Measurements from ENCODE around the gene DGKD. TPM values are rescaled to one million over a fixed set of nuclear protein-coding genes. Genes with fewer than 3 reads are reported as not detected.

DGKD gene
- total RNA-seq, 1 experiment from 2014 or later = 41.4 TPM

GRCh38 chr2:233332125-233332524, 22.2 kb upstream of the DGKD start:
- peaks cover 58% of the 10 kb centered on the region for H3K27me3 Mint-ChIP-seq (ENCODE audit: low read depth)
- ATAC-seq (no peak), DNase-seq (ENCODE audit: low spot score) (no peak)
- H3K4me3 Mint-ChIP-seq = no peak overlapping the region
- no peak overlapping the region for H3K27ac Mint-ChIP-seq
- H3K4me1 Mint-ChIP-seq = peaks cover 13% of the 10 kb centered on the region
- H3K36me3 Mint-ChIP-seq = no peaks in the 10 kb centered on the region
- TF ChIP-seq RELA (CRISPR knock-in tag; IDR thresholded peaks at IDR 0.05; ENCODE audit: borderline replicate concordance) (no peak), ZNF219 (CRISPR knock-in tag; IDR thresholded peaks at IDR 0.05; ENCODE audit: borderline replicate concordance) (no peak), GTF2I (CRISPR knock-in tag; conservative IDR thresholded peaks at IDR 0.05) (no peak), ATF2 (CRISPR knock-in tag; IDR thresholded peaks at IDR 0.05; ENCODE audit: borderline replicate concordance, low read depth) (no peak), NFATC4 (CRISPR knock-in tag; IDR thresholded peaks at IDR 0.05) (no peak), TEAD1 (CRISPR knock-in tag; IDR thresholded peaks at IDR 0.05) (no peak), ZNF121 (CRISPR knock-in tag; IDR thresholded peaks at IDR 0.05) (no peak), MAX (CRISPR knock-in tag; IDR thresholded peaks at IDR 0.05) (no peak), ZBTB43 (CRISPR knock-in tag; IDR thresholded peaks at IDR 0.05) (no peak), ATF1 (CRISPR knock-in tag; IDR thresholded peaks at IDR 0.05) (no peak), CREB1 (CRISPR knock-in tag; IDR thresholded peaks at IDR 0.05) (no peak), MYBL2 (CRISPR knock-in tag; IDR thresholded peaks at IDR 0.05) (no peak), SMAD3 (CRISPR knock-in tag; IDR thresholded peaks at IDR 0.05; ENCODE audit: borderline replicate concordance) (no peak), RORB (CRISPR knock-in tag; IDR thresholded peaks at IDR 0.05) (no peak), EMX1 (CRISPR knock-in tag; IDR thresholded peaks at IDR 0.05) (no peak), GABPB1 (CRISPR knock-in tag; IDR thresholded peaks at IDR 0.05) (no peak)
- TF ChIP-seq, protein P1, sequence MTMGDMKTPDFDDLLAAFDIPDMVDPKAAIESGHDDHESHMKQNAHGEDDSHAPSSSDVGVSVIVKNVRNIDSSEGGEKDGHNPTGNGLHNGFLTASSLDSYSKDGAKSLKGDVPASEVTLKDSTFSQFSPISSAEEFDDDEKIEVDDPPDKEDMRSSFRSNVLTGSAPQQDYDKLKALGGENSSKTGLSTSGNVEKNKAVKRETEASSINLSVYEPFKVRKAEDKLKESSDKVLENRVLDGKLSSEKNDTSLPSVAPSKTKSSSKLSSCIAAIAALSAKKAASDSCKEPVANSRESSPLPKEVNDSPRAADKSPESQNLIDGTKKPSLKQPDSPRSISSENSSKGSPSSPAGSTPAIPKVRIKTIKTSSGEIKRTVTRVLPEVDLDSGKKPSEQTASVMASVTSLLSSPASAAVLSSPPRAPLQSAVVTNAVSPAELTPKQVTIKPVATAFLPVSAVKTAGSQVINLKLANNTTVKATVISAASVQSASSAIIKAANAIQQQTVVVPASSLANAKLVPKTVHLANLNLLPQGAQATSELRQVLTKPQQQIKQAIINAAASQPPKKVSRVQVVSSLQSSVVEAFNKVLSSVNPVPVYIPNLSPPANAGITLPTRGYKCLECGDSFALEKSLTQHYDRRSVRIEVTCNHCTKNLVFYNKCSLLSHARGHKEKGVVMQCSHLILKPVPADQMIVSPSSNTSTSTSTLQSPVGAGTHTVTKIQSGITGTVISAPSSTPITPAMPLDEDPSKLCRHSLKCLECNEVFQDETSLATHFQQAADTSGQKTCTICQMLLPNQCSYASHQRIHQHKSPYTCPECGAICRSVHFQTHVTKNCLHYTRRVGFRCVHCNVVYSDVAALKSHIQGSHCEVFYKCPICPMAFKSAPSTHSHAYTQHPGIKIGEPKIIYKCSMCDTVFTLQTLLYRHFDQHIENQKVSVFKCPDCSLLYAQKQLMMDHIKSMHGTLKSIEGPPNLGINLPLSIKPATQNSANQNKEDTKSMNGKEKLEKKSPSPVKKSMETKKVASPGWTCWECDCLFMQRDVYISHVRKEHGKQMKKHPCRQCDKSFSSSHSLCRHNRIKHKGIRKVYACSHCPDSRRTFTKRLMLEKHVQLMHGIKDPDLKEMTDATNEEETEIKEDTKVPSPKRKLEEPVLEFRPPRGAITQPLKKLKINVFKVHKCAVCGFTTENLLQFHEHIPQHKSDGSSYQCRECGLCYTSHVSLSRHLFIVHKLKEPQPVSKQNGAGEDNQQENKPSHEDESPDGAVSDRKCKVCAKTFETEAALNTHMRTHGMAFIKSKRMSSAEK (CRISPR knock-in tag; IDR thresholded peaks at IDR 0.05; ENCODE audit: borderline replicate concordance) = no peak
- TF ChIP-seq, protein P2, sequence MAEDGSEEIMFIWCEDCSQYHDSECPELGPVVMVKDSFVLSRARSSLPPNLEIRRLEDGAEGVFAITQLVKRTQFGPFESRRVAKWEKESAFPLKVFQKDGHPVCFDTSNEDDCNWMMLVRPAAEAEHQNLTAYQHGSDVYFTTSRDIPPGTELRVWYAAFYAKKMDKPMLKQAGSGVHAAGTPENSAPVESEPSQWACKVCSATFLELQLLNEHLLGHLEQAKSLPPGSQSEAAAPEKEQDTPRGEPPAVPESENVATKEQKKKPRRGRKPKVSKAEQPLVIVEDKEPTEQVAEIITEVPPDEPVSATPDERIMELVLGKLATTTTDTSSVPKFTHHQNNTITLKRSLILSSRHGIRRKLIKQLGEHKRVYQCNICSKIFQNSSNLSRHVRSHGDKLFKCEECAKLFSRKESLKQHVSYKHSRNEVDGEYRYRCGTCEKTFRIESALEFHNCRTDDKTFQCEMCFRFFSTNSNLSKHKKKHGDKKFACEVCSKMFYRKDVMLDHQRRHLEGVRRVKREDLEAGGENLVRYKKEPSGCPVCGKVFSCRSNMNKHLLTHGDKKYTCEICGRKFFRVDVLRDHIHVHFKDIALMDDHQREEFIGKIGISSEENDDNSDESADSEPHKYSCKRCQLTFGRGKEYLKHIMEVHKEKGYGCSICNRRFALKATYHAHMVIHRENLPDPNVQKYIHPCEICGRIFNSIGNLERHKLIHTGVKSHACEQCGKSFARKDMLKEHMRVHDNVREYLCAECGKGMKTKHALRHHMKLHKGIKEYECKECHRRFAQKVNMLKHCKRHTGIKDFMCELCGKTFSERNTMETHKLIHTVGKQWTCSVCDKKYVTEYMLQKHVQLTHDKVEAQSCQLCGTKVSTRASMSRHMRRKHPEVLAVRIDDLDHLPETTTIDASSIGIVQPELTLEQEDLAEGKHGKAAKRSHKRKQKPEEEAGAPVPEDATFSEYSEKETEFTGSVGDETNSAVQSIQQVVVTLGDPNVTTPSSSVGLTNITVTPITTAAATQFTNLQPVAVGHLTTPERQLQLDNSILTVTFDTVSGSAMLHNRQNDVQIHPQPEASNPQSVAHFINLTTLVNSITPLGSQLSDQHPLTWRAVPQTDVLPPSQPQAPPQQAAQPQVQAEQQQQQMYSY (CRISPR knock-in tag; IDR thresholded peaks at IDR 0.05) = no peak
- TF ChIP-seq, protein P3, sequence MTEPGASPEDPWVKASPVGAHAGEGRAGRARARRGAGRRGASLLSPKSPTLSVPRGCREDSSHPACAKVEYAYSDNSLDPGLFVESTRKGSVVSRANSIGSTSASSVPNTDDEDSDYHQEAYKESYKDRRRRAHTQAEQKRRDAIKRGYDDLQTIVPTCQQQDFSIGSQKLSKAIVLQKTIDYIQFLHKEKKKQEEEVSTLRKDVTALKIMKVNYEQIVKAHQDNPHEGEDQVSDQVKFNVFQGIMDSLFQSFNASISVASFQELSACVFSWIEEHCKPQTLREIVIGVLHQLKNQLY (CRISPR knock-in tag; IDR thresholded peaks at IDR 0.05) = no peak
- TF ChIP-seq, protein P4, sequence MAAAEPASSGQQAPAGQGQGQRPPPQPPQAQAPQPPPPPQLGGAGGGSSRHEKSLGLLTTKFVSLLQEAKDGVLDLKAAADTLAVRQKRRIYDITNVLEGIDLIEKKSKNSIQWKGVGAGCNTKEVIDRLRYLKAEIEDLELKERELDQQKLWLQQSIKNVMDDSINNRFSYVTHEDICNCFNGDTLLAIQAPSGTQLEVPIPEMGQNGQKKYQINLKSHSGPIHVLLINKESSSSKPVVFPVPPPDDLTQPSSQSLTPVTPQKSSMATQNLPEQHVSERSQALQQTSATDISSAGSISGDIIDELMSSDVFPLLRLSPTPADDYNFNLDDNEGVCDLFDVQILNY (CRISPR knock-in tag; IDR thresholded peaks at IDR 0.05) = no peak
- no peaks in the 10 kb centered on the region for H3K9me3 Mint-ChIP-seq
- POLR2A ChIA-PET = no interaction called here
- CTCF ChIA-PET = interaction anchor here (2.0 kb wide), 1 partner anchor 117 kb away, joined by 5 read pairs; no protein-coding TSS in a partner anchor
